Mammary epithelial cell (primary cell): ENCODE measurements around the gene THSD7A.

ENCODE experiments used
- CTCF ChIP-seq, 2 donors: IDR thresholded peaks in 1 of 2; conservative IDR thresholded peaks in 1 of 2; 2 replicates each; pipeline ENCODE4 v1.5.1; 2011 to 2012; ENCODE audit warnings: inconsistent platforms in 2 of 2, low read length in 2 of 2, mild to moderate bottlenecking in 2 of 2, control low read depth in 1 of 2, low read depth in 1 of 2; ENCODE audit not compliant: insufficient read depth in 1 of 2; ENCODE audit errors: extremely low read depth in 1 of 2
- EZH2 ChIP-seq: IDR thresholded peaks from 2 replicates; pipeline ENCODE4 v1.6.1; 2012; ENCODE audit warnings: low read length, inconsistent platforms, borderline replicate concordance

- no peak for TF ChIP-seq CTCF (conservative IDR thresholded peaks at IDR 0.05 in 1 of 2, IDR thresholded peaks at IDR 0.05 in 1 of 2; ENCODE audit: extremely low read depth in 1 of 2, insufficient read depth in 1 of 2, low read depth in 1 of 2, low read length in 2 of 2)
- no peak for TF ChIP-seq EZH2
Observed at GRCh38 chr7:11579141-11579540, 252.9 kb downstream of the THSD7A start.
